Astrocyte of the cerebellum (primary cell): ENCODE results near the gene KCNIP1.

Source experiments
- DNase-seq: peaks from one replicate; pipeline ENCODE4 v3.0.0-alpha.2; 2011; ENCODE audit warnings: low read depth
- H3K4me3 ChIP-seq: 2 replicates; pipeline ENCODE4 v1.5.1; 2011; ENCODE audit warnings: mild to moderate bottlenecking, low read depth, low read length, moderate library complexity
- CTCF ChIP-seq: IDR thresholded peaks from 2 replicates; pipeline ENCODE4 v1.5.1; 2012; ENCODE audit warnings: low read length, low read depth, moderate library complexity, mild to moderate bottlenecking; ENCODE audit errors: missing control alignments
- in situ Hi-C: cut with HindIII; loops from 2 replicates; pipeline ENCODE4 v1.10.0; 2017; ENCODE audit warnings: low sequenced_read_pairs

Gene KCNIP1

GRCh38 chr5:170623576-170624181, 119.9 kb downstream of the KCNIP1 start:
- H3K4me3 ChIP-seq, result no peak overlapping the region
- TF ChIP-seq CTCF, result peak; percentile 76
- DNase-seq, result peak; percentile 52
- in situ Hi-C loops, result no loop called here

GRCh38 chr5:170625221-170626165, 121.7 kb downstream of the KCNIP1 start:
- no peak for DNase-seq
- TF ChIP-seq CTCF, result no peak
- no peak overlapping the region for H3K4me3 ChIP-seq
- in situ Hi-C loops, result no loop called here

GRCh38 chr5:170626507-170627150, 122.8 kb downstream of the KCNIP1 start:
- in situ Hi-C loops, result no loop called here
- no peak for DNase-seq

GRCh38 chr5:170627271-170627670, 123.5 kb downstream of the KCNIP1 start:
- in situ Hi-C loops, result no loop called here
- no peak for DNase-seq
- no peak for TF ChIP-seq CTCF
- H3K4me3 ChIP-seq, result no peak overlapping the region

More at GRCh38 chr5:170626507-170627150, 122.8 kb downstream of the KCNIP1 start:
- H3K4me3 ChIP-seq, result no peak overlapping the region
- TF ChIP-seq CTCF, result no peak

GRCh38 chr5:170628028-170628427, 124.2 kb downstream of the KCNIP1 start:
- no peak for DNase-seq
- in situ Hi-C loops, result no loop called here
- TF ChIP-seq CTCF, result no peak
- H3K4me3 ChIP-seq, result no peak overlapping the region
